ENCODE results near the gene OSBPL5. TPM values are rescaled to one million over a fixed set of nuclear protein-coding genes. Genes with fewer than 3 reads are reported as not detected.

OSBPL5 gene
- total RNA-seq, 4 donors from 2014 or later = 43.4 to 75.2 (median 56.8) TPM

DNA sequence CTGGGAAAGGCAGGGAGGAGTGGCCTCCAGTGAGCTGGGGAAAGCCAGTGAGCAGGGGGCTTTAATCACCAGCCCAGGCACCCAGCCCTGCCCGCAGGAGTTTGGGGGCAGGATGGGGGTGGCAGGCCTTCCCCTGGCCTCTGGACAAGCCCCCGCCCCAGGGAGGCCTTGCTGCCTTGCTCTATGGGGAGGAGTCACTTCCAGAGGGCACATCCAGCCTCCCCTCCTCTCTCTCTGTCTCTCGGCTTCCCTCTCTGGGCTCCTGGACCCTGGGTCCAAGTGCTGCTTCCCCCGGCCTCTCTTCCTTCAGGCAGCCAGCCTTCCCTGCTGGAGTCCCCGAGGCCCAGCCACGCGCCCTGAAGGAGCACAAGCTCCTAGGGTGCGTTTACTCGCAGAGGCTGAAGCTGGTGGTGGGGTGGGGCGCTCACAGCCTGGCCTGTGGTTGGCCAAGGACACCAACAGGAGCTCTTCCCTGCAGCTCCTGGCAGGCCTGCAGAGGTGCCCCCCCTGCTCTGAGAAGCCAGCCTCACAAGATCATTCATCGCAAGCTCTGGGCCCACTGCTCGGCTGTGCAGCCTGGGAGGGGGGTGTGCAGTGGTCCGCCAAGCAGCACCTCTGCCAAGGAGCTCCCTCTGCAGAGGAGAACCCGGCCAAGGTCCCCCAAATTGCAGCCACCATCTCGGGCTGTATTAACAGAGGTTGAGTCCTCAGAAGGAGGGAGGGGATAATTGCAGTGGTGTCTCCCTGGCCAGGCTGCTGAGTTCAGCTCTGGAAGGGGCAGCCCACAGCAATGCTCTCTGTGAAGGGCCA lies 25.4 kb downstream of the OSBPL5 start:
- no peaks in the 10 kb centered on the region for H3K27me3 ChIP-seq
- peaks cover 5% of the 10 kb centered on the region for H3K36me3 ChIP-seq
- peaks cover 40% of the 10 kb centered on the region for H3K4me1 ChIP-seq
- no peak overlapping the region for H3K4me3 ChIP-seq
- no peaks in the 10 kb centered on the region for H3K9me3 ChIP-seq
- WGBS = 65% methylated on average over 11 of the region's 15 CpGs
- no peak for TF ChIP-seq CTCF (IDR thresholded peaks at IDR 0.05)
- no peak for TF ChIP-seq POLR2A (IDR thresholded peaks at IDR 0.05)
- TF ChIP-seq POLR2AphosphoS5 (IDR thresholded peaks at IDR 0.05) = no peak
- TF ChIP-seq EP300 (IDR thresholded peaks at IDR 0.05) = no peak
- no peak for DNase-seq (ENCODE audit: low spot score in 2 of 2)
- H3K27ac ChIP-seq = no peak overlapping the region

DNA sequence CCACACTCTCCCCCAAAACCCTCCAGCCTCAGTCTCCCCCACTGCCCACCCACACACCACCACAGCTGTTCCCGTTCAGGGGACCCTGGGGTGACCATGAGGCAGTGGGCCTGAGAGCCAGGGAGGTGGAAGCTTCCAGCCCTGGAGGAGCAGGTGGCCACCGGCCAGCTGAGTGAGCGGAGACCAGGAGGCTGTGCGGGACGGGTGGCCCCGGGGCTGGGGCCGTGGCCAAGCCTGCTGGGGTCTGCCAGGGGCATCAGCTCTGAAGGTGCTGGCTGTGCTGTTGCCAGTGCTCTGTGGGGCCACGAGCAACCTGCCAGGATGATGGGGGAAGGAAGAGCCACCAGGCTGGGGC lies 26.0 kb downstream of the OSBPL5 start:
- Histone ChIP-seq H3K27ac (no peak overlapping the region), H3K27me3 (no peaks in the 10 kb centered on the region), H3K4me3 (no peak overlapping the region), H3K36me3 (peaks cover 5% of the 10 kb centered on the region), H3K4me1 (peaks cover 44% of the 10 kb centered on the region), H3K9me3 (no peaks in the 10 kb centered on the region)
- DNase-seq (ENCODE audit: low spot score in 2 of 2) = no peak
- no peak for TF ChIP-seq POLR2A (IDR thresholded peaks at IDR 0.05)
- TF ChIP-seq CTCF (IDR thresholded peaks at IDR 0.05) = no peak
- no peak for TF ChIP-seq POLR2AphosphoS5 (IDR thresholded peaks at IDR 0.05)
- no peak for TF ChIP-seq EP300 (IDR thresholded peaks at IDR 0.05)
- WGBS = 59% methylated on average over 8 of the region's 8 CpGs

DNA sequence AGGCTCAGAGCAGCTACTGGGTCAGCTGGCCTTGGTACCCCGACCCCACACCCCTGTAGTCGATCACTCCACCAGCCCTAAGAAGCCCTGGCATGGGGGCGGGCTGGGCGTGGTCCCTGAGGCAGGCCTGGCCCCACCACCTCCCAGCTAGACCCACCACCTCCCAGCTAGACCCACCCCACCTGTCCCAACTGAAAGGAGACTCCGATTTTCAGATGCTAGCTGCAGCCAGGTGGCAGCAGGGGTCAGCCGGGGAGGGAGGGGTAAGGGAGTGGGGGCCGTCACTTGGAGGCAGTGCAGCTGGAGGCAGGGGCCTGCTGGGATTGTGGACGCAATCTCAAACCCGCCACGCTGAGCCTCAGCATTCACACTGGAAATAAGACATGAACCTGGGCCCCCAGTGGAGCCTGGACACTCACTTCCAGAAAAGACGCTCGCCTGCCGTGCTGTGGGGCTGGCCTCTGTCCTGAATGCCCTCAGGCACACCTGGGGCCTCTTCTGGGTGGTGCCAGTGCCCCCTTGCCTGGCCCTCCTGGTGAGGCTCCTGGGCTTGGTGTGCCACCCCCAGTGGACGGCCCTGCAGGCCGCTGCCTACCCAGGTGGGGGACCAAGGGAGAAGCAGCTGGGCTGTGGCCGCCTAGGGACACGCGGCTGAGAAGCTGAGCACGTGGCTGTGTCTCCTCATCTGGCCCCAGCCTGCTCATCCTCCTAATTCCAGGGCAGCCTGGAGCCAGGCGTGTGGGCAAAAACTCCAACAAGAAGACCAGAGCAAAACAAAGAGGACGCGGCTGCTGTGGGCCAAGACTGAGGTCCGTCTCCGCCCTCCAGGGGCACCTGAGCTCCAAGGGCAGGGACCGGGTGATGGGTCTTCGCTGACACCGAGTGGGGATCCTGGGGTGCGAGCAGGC lies 26.7 kb downstream of the OSBPL5 start:
- Histone ChIP-seq H3K4me3 (no peak overlapping the region), H3K4me1 (peaks cover 46% of the 10 kb centered on the region), H3K36me3 (peaks cover 5% of the 10 kb centered on the region), H3K27ac (no peak overlapping the region), H3K27me3 (no peaks in the 10 kb centered on the region), H3K9me3 (no peaks in the 10 kb centered on the region)
- TF ChIP-seq EP300 (IDR thresholded peaks at IDR 0.05) (no peak), CTCF (IDR thresholded peaks at IDR 0.05) (no peak), POLR2A (IDR thresholded peaks at IDR 0.05) (no peak), POLR2AphosphoS5 (IDR thresholded peaks at IDR 0.05) (no peak)
- peak in 1 of 2 donors; percentile 59 for DNase-seq (ENCODE audit: low spot score in 2 of 2)
- WGBS = 61% methylated on average over 15 of the region's 28 CpGs

GRCh38 chr11:3137486-3138177 lies 27.5 kb downstream of the OSBPL5 start:
- Histone ChIP-seq H3K27me3 (no peaks in the 10 kb centered on the region), H3K9me3 (no peaks in the 10 kb centered on the region), H3K27ac (no peak overlapping the region), H3K4me3 (no peak overlapping the region), H3K36me3 (peaks cover 4% of the 10 kb centered on the region), H3K4me1 (peaks cover 47% of the 10 kb centered on the region)
- TF ChIP-seq POLR2AphosphoS5 (IDR thresholded peaks at IDR 0.05) = no peak
- no peak for TF ChIP-seq EP300 (IDR thresholded peaks at IDR 0.05)
- 92% methylated on average over 6 of the region's 17 CpGs for WGBS
- DNase-seq (ENCODE audit: low spot score in 2 of 2) = peak in 1 of 2 donors; percentile 40

DNA sequence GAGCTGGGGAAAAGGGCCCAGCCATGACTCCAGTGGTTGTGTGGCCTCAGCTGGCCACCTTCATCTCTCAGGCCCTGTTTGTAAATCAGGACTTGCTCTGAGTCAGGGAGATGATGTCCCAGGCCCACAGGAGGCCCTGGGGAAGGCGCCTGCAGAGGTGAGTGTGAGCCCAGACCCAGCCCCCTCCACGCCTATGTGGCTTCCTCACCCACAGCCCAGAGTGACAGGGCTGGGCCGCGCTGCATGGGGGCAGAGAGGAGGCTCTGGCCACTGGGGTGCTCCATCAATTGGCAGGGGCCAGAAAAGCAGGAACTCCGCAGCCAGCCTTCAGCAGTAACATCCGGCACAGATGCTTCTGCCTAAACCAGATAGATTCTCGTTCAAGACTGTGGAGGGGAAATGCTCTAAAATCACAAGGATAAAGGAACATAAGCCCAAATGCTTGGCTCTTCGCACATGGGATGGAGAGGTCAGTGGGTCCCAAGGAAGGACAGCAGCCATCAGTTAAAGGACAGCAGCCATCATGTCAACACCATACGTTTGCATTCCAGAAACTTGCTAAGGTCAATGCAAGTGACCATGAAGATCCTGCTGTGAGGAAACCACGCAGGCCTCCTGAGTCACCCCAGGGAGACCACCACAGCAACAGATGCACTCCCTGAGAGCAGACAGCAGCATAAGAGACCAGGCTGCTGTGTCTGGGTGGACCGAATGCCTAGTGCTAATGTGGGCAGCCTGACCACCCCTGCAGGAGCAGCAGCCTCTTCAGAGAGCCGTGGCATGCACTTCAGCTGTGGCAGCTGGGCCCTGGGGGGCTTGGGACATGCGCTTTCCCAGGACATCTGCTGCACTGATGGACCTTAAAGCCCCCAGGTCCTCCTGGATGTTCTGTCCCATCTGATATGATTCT lies 28.3 kb downstream of the OSBPL5 start:
- H3K4me1 ChIP-seq = peaks cover 47% of the 10 kb centered on the region
- no peaks in the 10 kb centered on the region for H3K36me3 ChIP-seq
- peak; percentile 52 to 72 for DNase-seq (ENCODE audit: low spot score in 2 of 2)
- H3K9me3 ChIP-seq = no peaks in the 10 kb centered on the region
- no peak for TF ChIP-seq EP300 (IDR thresholded peaks at IDR 0.05)
- no peak for TF ChIP-seq POLR2AphosphoS5 (IDR thresholded peaks at IDR 0.05)
- TF ChIP-seq POLR2A (IDR thresholded peaks at IDR 0.05) = no peak
- TF ChIP-seq CTCF (IDR thresholded peaks at IDR 0.05) = no peak
- no peaks in the 10 kb centered on the region for H3K27me3 ChIP-seq
- WGBS = 94% methylated on average over 8 of the region's 13 CpGs
- H3K27ac ChIP-seq = no peak overlapping the region
- H3K4me3 ChIP-seq = no peak overlapping the region
